ELR (cell line): ENCODE results near the gene RXFP4.
A peak's percentile ranks its signal among the peaks of the same experiment; 100 is the strongest.
"Not testable (repeated sequence)": the region's sequence is repeated elsewhere in the genome, so short reads cannot be mapped to it uniquely, and the experiment has no call there.

ENCODE experiments used
- DNase-seq: peaks from one replicate; pipeline ENCODE4 v3.0.0-alpha.2; 2015; ENCODE audit warnings: low read depth

The RXFP4 gene

DNA sequence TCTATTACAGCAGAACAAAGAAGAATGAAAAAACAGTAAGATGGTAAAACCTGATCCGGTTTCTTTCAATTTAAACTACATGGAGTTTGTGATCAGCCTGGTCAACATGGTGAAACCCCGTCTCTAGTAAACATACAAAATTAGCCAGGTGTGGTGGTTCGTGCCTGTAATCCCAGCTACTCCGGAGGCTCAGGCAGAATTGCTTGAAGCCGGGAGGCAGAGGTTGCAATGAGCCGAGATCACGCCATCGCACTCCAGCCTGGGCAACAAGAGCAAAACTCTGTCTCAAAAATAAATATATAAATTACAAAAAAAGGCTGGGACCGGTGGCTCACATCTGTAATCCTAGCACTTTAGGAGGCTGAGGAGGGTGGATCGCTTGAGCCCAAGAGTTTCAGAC is 10.7 kb upstream of the RXFP4 start:
- DNase-seq = not testable (repeated sequence)

DNA sequence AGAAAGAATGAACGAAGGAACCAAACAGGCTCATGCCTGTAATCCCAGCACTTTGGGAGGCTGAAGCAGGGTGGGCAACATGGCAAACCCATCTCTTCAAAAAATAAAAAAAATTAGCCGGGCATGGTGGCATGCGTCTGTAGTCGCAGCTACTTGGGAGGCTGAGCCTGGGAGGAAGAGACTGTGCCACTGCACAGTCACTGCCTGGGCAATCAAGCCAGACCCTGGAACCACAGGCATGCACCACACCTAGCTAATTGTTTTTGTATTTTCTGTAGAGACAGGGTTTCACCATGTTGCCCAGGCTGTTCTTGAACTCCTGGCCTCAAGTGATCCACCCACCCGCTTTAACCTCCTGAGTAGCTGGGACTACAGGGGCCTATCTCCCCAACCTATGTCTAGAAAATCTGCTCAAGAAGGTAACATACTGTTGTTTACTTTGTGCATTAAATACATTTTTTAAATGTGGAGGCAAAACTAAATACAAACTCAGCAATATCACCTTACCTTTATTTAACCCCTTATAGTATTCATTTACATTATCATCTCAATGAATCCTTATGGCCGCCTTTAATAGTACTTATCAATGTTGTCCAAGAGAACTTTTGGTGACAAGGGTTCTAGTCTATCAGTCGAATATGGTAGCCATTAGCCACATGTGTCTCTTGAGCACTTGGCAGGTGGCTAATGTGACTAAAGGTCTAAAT is 10.0 kb upstream of the RXFP4 start:
- DNase-seq = no peak

DNA sequence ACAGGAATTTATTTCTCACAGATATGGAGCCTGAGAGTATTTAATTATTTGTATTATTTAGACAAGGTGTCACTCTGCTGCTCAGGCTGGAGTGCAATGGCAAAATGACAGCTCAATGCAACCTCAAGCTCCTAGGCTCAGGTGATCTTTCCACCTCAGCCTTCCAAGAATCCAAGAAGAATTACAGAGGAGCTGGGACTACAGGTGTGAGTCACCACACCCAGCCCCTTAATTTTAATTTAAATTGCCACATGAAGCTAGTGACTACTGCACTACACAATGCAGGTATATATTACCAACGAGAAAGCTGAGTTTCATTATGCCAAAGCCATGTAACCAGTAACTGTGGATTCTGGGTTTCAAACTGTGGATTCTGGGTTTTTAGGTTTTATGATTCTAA is 9.4 kb upstream of the RXFP4 start:
- DNase-seq = peak; percentile 43

DNA sequence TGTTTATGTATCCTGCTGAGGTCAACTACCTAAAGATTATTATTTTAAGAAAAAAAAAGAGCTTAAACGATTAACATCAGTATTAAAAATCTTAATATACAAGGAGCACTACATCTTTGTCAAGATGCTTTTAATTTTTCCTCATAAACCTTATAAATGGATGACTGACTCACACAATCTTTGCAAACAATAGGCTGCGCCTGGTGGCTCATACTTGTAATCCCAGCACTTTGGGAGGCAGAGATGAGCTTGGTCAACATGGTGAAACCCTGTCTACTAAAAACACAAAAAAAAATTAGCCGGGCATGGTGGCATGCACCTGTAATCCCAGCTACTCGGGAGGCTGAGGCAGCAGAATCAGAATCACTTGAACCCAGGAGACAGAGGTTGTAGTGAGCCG is 9.0 kb upstream of the RXFP4 start:
- peak; percentile 60 for DNase-seq

DNA sequence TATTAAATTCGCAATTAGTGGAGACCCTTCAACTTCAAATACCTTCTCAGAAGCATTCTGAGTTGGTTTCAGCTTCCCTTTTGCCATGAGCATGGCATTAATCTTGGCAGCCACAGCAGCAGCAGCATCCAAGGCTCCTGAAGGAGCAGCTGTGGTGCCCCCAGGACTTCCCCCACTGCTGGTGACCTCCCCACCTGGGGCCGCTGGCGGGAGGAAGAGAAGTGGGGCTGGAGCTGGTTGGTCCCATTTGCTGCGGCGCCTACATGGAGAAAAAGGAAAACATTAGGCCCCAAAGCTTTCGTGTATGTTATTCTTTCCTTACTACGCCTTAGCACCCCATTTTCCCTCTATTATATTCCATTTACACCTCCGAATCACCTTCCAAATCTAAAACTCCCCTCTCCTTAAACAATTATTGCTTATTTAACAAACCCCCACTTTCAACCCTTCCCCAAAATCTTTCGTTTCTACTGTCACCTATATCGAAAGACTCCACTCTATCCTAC is 7.8 kb upstream of the RXFP4 start:
- peak; percentile 26 for DNase-seq

DNA sequence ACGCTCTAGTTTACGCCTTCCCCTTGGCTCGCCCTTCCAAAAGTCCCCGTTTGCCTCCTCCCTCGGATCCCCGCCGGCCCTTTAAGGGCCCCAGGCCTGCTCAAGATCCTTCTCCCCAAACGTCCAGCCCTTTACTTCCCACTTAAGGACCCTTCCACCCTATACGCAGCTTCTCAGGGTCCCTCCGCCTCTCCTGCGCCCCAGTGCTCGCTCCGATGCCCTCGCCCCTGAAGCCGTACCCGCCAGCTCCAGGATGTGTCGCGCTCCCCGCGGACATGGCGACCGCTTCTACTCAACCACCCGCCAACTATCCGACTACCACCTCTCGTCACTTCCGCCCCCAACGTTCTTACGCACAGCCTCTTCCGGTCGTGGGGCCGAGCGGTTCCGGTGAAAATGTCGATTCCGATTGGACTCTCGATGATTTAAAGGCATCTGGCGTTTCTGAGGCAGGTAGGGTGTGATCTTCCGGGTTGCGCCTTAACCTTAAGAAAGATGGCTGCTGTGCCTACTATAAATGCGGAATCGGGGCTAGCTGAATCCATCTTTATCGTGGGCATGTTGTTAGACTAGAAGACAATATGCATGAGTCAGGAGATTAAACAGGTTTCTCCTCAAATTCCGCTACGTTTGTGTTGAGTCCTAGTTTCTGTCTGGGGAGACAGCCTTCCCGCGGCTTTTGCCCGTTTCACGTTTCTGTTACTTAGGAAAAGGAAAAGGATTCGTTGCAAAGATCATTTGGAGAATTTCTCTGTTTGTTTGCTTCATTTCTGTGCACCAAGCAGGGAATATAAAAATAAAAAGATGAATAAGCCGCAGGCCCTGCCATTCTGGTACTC is 7.1 kb upstream of the RXFP4 start, which contains the start of gene KHDC4:
Gene KHDC4 (minus strand): TSS at position 317 of the 839 bp plus-strand sequence. CDS start 40 bp downstream, at position 277.
- peak; percentile 99 for DNase-seq

DNA sequence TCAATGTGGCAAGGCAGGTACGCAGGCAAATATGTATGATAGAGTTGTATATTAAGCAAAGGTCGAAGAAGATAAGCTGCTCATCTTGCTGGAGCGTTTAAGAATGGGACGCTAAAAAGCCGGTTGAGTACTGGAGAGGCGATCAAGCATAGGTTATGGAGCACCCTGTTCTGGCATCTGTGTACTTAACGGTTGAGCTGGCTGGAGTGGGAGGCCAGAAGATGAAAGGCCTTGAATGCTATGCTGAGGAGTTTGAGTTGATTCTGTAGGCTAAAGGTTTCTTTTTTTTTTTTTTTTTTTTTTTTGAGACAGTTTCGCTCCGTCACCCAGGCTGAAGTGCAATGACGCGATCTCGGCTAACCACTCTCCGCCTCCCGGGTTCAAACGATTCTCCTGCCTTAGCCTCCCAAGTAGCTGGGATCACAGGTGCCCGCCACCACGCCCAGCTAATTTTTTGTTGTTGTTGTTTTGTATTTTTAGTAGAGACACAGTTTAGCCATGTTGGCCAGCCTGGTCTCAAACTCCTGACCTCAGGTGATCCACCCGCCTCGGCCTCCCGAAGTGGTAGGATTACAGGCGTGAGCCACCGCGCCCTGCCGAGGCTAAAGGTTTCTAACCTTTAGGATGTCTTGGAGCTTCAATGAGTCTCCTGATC is 6.4 kb upstream of the RXFP4 start:
- no peak for DNase-seq

DNA sequence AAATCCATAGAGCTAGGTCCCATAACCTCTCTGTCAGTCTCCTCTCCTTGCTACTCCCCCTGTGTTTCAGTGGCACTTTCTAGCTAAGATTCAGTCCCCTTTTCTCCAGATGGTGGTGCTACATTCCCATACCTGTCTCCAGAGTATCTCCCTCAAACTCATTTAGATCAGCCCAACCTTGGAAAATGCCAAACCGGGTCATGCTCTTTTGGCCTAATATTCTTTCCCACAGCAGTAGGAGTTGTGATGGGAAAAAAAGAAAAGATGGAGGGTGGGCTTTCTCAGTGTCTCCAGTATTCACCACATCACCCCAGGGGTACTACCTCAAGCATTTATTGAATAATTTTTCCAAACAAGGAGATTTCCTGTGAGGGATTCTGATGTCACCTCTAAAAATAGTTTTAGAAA is 3.2 kb upstream of the RXFP4 start:
- peak; percentile 83 for DNase-seq

DNA sequence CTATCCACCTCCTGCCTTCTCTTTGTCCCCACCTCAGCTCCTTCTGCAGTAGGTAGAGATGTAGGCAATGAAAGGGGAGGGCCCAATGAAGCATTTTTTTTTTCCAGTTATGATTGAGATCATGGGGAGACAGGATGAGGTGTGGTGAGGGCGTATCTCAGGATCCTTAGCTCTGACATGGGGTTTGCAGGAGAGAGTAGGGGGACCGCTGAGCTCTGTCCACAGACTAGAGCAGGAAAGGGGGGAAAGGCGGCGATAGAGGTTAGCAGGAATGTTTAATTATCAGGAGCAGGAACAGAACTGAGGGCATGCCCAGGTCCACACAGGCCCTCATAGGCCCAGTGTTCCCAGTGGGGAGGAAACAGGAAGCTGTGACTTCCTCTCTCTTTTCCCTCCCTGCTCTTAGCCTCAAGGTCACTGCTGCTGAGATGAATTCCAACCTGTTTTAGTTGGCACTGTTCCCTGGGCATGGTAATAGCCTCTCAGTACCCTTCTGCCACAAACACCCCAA is 901 bp upstream of the RXFP4 start:
- DNase-seq = peak; percentile 68

DNA sequence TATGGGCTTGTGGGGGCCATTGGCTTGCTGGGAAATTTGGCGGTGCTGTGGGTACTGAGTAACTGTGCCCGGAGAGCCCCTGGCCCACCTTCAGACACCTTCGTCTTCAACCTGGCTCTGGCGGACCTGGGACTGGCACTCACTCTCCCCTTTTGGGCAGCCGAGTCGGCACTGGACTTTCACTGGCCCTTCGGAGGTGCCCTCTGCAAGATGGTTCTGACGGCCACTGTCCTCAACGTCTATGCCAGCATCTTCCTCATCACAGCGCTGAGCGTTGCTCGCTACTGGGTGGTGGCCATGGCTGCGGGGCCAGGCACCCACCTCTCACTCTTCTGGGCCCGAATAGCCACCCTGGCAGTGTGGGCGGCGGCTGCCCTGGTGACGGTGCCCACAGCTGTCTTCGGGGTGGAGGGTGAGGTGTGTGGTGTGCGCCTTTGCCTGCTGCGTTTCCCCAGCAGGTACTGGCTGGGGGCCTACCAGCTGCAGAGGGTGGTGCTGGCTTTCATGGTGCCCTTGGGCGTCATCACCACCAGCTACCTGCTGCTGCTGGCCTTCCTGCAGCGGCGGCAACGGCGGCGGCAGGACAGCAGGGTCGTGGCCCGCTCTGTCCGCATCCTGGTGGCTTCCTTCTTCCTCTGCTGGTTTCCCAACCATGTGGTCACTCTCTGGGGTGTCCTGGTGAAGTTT is 550 bp downstream of the RXFP4 start:
- no peak for DNase-seq

DNA sequence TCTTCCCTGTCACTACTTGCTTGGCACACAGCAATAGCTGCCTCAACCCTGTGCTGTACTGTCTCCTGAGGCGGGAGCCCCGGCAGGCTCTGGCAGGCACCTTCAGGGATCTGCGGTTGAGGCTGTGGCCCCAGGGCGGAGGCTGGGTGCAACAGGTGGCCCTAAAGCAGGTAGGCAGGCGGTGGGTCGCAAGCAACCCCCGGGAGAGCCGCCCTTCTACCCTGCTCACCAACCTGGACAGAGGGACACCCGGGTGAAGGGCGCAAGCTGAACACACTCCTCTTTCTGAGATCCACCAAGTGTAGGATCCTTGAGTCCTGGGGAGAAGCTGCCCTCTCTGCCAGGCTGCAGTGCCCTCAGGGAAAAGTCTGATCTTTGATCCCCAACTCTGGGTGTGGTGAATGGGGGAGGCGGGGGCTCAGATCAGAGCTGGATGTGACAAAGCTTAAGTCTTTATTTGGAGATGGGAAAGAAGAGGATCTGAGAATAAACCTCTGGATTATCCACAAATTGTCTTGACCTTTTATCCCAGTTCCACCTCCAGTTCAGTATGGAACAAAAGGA is 1.2 kb downstream of the RXFP4 start:
- no peak for DNase-seq

DNA sequence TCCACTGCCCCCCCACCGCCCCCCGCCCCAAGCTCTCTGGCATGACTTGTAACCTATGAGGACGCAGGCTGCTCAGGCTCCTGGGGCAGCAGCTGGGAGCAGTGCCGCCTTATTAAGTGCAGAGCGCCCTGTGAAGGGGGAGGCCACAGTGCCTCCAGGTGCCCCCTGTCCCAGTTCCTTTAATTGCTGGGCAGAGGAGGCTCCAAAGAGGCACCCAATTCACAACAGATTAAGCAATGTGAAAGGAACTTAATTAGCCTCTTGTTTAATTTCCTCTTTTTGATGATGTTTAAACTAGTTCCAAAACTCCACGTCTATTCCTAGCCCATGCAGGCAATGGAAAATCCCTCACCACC is 3.0 kb downstream of the RXFP4 start:
- DNase-seq = no peak

DNA sequence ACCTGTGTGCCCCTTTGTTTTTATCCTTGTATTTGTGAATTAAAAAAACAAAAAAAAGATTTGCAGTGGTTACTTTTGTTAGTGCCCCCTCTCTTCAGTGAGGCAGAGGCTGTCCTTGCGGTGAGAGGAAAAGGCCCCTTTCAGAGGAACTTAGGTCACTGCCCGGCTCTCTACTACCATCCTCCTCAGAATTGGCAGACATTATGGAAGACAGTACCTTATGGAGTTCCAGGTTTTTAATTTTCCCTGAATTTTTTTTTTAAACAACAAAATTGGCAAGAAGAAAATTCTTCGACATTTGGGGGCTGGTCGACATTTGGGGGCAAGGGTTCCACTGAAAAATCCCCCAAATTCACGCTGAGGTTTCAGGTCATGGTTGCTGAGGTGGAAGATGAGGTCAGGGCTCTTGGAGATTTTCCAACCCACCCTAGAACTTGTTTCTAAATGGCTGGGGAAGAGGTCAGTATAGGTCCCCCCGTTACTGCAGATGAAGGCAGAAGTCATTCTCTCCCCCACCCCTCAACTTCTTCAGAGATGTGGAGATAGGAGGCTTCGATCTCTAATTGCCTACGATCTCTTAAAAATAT is 5.3 kb downstream of the RXFP4 start:
- no peak for DNase-seq

DNA sequence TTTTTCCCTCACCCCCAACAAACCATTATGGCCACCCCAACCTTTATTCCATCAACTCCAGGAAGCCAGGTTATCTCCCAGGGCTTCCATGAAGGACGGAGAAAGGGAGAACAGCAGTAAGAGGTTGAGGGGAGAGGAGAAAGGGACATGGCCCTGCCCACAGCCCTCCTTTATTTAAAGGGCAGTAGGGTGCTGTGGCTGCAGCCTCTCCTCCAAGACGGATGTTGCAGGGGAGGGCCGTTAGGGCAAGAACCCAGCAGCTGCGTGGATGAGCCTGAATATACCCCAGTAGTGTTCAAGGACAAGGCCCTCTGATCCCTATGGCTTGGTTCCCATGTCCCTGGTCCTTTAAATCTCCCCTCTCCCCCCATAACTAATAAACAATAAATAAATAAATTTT is 5.9 kb downstream of the RXFP4 start:
- DNase-seq = no peak

DNA sequence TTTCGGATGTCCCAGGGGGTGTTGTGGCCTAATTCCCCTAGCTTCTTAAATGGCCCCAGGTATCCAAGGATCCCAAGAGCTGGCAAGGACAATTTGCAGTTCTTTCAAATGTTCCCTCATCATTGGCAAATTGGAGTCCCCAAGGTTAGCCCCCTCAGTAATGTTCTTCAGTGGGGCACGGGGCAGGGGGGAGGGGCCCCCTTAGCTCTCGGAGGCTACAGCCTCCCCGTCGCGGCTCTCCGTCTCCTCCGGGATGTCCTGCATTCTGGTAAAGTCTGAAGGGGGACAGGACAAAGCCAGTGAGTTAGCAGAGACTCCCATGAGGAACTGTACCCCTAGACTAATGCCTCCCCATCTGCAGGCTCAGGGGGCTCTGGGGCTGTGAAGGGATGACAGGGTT is 6.3 kb downstream of the RXFP4 start:
- no peak for DNase-seq

DNA sequence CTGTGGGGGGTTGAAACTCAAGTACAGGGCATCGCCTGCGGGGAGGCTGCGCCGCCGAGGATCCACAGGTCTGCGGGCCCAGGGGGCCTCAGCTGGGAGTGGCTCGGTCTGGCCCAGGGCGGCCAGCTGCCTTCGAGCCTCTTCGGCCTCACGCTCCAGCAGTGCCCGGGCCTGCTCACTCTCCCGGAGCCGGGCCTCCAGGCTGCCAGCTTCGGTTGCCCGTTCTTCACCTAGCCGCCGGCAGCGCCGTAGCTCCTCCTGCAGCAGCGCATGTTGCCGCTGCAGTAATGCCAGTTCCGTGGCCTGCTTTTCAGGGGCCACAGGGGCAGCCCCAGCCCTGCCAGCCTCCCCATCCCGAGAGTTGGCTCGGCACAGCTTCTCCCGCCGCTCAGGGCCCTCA is 9.4 kb downstream of the RXFP4 start:
- no peak for DNase-seq

DNA sequence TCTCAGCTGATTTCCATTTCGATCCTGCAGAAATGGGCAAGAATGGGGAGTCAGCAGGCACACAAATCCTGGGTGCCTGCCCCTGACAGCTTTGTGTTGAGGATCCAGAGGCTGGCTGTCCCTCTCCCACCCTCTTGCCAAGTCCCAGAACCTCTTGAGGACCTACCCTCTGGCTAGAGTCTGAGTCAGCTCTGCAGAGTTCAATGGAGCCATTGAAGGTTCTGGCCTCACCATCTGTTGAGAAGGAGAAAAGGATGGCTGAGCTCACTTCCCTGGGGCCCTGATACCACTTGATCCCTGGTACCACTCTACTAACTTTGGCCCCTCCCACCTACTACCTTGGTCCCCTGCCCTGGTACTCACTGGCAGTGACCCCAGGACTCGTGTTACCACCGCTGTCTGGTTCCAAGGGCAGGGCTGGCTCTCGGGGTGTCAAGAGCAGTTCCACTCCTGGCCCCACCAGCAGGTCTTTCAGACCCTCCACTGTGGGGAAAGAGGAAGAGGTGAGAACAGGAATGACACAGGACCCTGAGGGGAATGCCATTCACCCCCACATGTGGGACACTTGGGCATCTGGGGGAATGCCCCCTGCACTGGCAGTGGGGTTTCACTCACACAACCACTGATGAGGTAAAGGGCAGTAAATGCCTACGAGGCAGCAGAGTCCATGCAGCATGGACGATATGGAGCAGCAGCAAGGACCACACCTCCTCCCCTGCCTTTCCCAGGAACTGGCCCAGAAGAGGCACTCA is 10.5 kb downstream of the RXFP4 start:
- no peak for DNase-seq

DNA sequence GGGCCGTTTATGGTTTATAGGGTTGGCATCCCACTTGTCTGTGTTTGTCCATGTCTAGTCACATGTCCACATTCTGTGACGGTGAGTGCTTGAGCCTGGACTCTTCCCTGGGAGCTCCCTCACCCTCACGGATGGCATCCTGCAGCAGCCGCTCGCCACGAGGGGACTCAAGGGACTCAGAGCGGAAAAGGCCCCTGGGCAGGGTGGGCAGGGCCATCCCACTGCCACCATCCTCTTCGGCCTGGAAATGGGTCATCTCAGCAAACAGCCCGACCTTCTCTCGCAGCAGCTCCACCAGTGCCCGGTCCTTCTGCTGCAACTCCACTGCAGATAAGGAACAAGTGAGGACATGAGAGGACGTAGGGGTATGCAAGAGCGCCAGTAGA is 11.1 kb downstream of the RXFP4 start:
- no peak for DNase-seq

DNA sequence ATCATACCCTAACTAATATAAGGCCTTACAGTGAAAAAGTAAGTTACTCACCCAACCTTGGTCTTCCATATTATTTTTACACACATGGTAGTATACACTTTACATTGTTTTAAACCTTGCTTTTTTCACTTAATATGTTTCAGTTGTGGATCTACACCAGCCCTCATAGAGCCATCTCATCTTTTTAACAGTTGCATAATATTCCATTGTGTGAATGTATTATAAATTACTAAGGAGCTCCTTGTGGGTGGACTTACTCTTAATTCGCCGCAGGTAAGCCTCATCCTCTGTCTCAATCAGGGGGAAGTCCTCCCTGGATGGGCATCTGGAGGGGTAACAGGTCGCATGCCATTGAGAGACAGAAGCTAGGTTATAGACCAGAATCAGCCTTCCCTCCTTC is 13.2 kb downstream of the RXFP4 start:
- no peak for DNase-seq

DNA sequence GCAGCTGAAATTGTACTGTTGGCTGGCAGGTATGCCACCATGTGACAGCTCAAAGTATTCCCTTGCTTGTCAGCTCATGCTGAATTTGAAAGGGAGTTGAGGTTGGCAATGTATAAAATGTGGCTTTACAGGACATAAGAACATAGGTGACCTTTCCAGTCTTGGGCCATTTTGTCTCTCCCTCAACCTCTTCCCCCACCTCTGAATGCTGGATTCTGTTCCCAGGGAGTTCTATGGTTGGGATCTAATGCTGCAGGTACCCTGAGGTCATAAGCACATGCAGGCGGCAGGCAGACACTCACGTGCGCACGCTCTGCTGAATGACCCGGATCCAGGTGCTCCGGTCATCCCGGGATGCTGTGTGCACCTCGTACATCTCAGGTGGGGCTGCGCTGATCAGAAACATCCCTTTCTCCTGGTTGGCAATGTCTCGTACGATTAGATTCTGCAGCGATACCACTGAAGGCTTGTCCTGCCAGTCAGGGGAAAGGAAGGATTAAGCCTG is 16.0 kb downstream of the RXFP4 start:
- DNase-seq = no peak
